T-helper 2 cell (primary cell): ENCODE measurements around the gene RAP1GAP2.

Experiments used
- DNase-seq, 5 experiments: peaks; one replicate each; pipeline versions ENCODE4 v3.0.0 to v3.0.0-alpha.2; 2012 to 2022

Gene RAP1GAP2

DNA sequence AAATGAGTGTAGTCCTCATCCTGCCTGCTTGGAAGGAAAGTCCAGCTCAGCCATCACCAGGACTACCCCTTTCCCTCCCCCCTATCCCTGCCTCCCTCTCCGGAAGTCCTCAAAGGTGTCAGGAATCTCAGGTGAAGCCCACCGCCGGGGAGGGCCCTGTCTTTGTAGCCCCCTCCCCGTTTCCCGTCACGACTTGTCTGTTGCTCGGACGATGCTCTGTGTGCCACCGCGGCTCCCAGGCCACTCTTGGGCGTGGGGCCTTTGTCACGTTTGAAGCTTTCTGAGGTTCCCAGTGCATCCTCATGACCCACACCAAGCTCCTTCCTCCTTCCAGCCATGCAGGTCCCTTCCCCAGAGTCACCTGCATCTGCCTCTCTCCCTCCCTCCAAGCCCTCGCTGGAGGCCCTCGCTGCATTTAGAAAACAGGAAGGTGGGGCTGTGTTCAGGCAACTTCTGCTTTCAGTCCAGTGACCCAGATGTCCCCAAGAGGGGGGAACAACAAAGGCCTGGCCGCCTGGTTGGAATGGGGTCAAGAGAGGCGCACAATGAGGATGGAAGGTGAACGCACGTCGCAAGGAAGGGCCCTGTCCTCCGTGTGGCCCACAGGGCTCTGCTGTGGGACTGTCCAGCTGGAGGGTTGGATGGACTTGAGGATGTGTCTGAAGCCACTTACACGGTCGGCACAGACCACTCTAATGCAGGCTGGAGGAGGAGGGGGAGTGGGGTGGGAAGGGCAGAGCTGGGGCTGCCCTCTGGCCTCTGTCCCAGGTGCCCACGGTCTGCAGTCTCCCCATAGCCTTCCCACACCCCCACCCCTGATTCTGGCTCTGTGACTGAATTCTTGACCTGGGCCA, 207.3 kb downstream of the RAP1GAP2 start:
- no peak for DNase-seq

DNA sequence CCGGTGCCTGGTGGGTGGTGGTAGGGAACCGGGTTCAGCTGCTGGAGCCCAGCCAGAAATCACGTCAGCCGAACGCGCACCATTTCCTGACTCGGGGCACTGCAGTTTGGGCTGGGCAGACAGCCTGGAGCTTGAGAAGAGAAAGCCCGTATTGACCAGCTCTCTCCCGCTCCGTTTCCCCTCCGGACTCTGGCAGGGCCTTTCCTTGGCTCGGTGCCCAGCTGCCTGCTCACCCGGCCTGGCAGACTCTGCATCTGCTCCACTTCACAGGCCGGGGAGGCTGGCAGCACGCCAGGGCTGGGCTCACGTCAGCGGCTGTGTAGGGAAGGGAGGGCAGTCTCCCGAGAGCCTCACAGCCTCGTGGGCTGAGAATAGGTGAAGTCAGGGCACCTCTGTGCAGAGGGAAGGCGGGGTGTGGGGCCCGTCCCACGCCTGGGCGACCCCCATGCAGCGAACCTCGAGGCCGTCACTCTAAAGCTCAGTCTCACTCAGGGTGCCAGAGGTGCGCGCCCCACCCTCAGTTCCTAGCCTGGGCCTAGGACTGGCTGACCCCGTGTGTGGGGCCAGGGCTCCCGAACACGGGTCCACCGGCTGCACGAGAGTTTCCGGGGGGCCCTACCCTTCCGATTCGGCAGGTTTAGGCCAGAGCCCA, 208.0 kb downstream of the RAP1GAP2 start:
- DNase-seq, result peak in 3 of 5 experiments; percentile 10 to 20 (median 17)

DNA sequence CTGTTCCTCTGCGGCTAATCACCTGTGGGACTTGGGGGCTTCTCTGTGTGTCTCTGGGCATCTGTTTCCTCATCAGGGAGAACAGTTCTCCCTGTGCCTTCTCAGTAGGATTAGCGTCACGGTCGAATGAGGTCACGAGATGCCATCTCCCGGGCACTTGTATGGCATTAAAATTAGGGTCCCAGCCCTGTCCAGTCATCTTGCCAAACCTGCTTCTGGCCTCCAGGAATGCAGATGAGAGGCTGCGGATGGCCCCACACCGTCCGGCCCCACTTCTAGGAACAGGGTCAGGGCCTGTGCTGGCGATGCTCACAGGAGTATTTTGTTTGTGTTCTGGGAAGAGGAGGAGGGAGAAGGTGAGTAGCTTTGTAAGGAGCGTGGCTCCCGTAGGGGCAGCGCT, 208.7 kb downstream of the RAP1GAP2 start:
- no peak for DNase-seq

DNA sequence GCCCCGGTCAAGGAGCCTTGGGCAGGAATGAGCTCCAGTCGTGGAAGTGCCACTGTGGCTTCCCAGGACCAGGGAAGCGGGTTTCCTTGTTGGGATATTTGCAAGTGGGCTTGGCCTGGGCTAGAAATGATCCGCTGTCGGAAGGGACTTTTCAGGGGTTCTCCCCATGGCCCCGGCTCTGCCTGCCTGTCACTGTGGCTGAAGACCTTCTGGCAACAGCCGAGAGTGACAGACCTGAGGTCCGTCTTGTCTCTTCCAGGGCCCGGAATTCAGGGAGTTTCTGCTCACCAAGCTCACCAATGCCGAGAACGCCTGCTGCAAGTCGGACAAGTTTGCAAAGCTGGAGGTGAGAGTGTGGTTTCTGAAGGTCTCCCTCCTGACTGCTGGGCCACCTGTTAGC, 209.5 kb downstream of the RAP1GAP2 start:
- DNase-seq, result no peak

DNA sequence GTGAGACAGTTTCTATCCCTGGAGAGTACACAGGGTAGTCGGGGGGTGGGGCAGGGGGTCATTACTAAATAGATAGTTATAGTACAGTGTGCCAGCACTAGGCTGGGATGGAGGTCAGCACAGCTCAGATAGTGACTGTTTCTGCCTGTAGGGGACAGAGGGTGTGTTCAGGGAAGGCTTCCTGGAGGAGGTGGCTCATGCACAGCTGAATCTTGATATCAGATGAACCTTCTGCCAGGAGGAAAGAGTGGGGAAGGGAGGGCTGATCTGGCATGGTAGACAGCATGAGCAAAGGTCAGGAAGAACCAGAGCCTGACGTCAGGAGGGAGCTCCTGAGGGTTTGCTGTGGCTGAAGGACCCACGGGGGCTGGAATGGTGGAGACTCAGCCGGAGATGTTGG, 210.6 kb downstream of the RAP1GAP2 start:
- no peak for DNase-seq

DNA sequence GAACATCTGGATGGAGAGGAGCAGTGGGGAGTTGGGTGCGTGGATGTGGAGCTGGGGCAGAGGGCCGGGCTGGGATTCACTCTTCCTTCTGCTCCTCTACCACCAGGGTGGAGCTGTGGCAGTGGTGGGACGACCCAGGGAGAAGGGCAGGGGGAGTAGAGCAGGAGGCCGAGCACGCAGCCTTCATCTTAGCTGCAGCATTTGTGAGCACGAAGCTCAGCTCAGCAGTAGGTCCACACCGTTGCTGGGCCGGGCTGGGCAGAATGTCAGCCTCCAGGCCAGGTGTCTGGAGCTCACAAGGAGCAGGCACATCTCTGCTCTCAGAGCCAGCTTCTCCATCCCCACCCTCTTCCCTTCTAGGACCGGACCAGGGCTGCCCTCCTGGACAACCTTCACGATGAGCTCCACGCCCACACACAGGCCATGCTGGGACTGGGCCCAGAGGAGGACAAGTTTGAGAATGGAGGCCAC, 211.4 kb downstream of the RAP1GAP2 start:
- no peak for DNase-seq

DNA sequence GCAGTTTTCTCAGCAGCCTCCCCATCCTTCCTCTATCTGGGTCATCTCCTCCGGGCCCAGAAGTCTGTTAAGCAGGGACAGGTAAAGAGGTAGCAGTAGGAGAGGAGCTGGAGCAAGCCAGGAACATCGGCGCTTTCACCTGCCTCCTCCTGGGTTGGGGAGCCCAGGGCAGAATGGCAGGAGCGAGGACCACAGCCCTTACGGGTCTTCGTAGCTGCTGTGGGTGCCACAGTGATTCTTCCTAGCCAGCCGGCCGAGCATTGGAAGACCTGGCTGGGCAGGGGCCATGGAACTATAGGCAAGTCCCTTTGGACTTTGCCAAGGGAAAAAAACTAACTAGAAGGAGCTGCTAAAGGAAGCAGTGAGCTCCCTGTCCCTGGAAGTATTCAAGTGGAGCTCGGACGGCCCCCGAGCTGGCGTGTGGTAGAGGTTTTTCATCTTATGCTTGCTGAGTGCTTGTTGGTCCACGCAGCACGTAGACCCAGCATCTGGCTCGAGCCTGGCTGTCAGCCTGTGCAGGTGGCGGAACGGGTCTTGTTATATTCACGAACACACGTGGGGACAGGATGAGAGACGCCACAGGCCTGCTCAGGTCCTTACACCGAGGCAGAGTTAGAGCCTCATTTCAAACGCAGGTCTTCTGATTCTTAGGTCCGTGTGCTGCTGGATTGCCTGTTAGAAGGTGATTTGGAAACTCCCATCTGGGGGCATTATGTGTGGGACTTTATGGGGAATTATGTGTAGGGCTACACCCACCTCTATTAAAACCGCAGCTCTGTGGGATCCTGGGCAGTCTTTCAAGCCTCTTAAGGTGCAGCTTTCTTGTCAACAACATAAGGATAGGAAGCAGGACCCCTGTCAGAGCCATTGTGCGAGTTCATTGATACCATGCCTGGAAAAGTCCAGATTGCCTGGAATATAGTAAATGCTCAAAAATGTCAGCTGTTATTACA, 212.4 kb downstream of the RAP1GAP2 start:
- no peak for DNase-seq

DNA sequence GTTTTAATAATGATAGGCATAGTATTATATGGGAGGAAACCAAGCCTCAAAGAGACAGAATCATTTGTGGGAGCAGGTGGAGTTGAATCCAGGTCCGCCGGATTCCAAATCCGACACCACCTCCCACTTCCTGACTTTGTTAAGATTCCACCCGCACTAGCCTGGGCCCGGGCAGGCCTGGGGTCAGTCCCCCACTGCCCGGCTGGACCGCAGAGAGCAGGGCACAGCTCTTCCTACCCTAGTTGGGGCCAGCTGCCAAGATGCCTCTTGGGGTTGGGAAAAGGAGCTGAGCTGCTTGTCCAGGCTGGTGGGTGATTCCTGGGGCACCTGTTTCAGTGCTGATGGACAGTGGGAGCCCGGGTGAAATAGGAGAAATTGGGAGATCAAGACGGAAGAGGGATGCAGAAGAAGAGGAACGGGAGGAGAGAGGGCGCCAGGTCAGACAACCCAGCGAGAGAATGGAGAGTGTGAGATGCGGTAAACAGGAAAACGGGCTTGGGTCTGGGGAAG, 213.2 kb downstream of the RAP1GAP2 start:
- DNase-seq, result no peak

DNA sequence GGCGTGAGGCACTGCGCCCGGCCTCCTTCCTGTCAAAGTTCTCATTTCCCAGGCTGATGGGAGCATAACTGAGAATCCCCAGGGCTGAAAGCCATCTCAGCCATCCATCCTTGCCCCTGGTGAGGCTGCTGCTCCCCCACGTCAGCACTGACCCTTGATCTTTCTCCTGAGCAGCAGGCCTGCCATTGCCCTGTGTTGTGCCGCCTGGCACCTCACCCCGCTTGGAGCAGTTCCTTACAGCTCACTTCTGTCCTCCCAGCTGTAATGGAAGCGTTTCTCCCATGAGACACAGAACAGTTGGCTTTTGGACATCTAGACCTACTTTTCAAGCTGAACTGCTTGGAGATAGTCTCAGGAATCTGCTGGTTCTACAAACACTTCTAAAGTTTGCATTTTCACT, 215.7 kb downstream of the RAP1GAP2 start:
- DNase-seq, result no peak

DNA sequence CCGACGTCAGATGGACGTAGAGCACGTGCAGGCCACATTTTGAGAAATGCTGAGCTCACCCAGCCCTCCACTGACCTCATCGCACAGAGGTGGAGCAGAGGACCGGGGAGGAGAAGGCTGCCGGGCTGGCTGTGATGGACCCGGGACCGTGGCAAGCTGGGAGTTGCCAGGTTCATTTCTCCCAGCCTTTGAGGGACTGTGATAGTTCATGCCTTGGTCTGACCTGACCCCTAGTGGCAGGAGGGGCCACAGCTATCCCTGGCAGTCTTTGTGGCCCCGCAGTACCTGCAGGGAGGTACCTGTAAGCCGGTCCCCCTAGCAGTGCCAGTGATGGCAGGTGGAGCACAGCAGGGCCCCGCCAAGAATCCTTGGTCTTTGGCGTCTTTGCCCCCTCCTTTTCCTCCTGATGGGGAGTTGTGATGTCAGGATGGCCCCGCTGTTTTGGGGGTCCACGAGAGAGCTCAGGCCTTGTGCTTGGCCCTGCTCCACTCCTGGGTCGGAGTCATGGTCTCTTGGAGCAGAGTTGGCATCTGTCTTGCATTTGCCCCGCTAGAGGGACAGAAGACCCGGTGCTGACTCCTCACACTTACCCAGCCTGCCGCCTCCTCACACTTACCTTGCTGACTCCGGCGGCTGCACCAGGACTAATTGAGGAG, 216.8 kb downstream of the RAP1GAP2 start:
- peak in 4 of 5 experiments; percentile 6 to 34 (median 17) for DNase-seq

DNA sequence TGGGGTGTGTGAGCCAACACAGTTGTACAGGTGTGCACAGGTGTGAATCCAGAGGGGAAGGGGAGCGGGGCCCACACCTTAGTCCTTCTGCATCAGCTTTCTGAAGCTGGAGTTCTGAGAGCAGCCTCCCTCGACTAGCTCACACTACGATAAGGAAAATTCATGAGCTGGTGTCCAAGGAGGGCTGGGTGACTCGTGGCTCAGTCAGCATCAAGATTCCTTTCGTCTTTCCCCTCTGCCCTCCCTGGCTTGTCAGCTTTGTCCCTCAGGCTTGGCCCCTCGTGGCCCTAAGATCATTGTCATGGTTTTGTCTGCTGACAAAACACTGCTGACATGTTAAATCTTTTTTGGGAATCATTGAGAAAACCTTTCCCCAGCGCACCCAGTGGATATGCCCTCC, 219.7 kb downstream of the RAP1GAP2 start:
- DNase-seq, result no peak

DNA sequence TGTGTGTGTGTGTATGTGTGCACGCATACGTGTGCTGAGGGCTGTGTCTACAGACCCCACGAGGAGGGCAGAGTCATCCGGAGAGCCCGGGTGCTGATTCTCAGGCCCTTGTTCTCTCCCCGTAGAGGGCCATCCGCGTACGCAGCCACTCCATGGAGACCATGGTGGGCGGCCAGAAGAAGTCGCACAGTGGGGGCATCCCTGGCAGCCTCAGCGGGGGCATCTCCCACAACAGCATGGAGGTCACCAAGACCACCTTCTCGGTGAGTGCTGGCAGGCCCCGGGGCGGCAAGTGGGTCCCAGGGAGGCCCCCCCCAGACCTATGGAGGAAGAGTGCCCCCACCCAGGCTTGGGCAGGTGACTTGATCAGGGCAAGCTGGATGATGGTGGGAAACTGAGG, 221.7 kb downstream of the RAP1GAP2 start:
- no peak for DNase-seq

DNA sequence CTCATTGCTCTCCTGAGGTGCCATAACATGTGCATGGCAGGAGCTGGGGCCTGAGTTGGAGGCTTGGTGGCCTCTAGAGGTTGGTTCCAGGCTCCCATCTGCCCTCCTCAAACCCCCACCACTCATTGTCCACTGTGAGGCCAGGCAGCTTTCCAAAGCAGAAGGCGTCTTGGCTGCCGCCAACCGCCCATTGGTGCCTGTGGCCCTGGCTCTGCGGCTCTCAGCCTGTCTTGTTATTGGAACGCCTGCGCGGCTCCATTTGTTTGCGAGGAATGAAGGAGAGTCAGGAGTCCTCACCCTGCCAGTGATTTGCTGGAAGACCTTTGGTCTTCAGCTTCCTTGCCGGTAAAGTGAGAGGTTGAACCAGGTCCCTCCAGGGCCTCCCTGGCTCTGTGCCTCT, 223.5 kb downstream of the RAP1GAP2 start:
- DNase-seq, result no peak

DNA sequence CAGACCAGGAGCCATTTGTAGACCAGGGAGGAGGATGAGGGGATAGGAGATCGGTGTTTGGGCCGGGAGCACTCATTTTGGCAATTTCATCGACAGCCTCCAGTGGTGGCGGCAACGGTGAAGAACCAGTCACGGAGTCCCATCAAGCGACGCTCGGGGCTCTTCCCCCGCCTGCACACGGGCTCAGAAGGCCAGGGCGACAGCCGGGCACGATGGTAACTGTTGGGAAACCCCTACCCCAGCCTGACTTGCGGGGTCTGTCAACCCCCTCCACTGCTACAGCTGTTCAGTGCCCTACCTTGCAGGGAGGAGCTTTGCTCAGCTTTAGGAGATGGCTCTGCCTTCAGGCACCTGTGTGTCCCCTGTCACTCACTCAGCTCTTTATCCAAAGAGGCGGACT, 224.1 kb downstream of the RAP1GAP2 start:
- no peak for DNase-seq

DNA sequence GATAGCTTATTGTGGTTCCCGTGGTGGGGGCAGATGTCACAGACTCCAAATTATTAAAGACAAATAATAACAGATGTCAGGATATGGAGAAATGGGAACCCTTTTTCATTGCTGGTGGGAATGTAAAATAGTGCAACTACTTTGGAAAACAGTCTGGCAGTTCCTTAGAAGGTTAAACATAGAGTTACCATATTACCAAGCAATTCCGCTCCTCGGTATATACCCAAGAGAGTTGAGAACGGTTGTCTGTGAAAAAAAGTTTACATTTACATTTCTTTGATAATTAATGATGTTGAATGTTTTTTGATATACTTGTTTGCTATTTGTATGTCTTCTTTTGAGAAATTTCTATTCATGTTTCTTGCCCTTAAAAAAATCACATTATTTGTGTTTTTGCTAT, 226.0 kb downstream of the RAP1GAP2 start:
- DNase-seq, result no peak

DNA sequence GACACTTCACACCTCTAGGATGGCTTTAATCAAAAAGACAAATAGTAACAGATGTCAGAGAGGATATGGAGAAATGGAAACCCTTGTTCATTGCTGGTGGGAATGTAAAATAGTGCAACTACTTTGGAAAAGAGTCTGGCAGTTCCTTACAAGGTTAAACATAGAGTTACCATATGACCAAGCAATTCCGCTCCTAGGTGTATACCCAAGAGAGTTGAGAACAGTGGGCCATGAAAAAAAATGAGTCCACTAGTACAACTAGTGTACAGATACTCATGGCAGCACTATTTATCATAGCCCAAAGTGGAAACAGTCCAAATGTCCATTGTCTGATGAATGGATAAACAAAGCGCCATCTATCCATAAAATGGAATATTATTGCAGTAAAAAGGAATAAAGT, 228.1 kb downstream of the RAP1GAP2 start:
- DNase-seq, result no peak

DNA sequence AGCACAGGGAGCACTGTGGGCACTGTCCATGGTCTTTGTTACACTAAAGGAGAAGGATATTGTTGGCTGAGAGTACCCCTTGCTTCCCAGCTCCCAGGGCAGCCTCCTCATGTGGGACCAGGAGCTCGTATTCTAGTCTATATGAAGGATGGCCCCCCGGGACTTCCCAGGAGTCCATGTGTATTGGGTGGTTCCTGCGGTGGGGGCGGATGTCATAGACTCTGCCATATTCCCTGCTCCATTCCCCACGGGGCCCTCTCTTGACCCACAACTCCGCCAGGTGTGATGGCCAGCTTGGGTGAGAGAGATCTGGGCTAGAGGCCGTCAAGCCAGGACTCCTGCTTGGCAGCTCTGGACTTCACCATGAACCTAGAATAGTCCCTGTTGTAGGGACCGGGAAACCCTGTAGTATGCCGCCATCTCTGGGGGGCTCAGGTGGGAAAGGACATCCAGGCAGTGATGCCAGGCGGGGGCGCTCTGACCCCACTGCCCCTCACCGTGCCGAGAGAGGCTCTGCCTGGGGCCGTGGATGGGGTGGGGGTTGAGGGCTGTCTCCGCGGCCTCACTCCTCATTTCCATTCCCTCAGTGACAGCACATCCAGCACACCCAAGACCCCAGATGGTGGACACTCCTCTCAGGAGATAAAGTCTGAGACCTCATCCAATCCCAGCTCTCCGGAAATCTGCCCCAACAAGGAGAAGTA, 229.3 kb downstream of the RAP1GAP2 start:
- no peak for DNase-seq

DNA sequence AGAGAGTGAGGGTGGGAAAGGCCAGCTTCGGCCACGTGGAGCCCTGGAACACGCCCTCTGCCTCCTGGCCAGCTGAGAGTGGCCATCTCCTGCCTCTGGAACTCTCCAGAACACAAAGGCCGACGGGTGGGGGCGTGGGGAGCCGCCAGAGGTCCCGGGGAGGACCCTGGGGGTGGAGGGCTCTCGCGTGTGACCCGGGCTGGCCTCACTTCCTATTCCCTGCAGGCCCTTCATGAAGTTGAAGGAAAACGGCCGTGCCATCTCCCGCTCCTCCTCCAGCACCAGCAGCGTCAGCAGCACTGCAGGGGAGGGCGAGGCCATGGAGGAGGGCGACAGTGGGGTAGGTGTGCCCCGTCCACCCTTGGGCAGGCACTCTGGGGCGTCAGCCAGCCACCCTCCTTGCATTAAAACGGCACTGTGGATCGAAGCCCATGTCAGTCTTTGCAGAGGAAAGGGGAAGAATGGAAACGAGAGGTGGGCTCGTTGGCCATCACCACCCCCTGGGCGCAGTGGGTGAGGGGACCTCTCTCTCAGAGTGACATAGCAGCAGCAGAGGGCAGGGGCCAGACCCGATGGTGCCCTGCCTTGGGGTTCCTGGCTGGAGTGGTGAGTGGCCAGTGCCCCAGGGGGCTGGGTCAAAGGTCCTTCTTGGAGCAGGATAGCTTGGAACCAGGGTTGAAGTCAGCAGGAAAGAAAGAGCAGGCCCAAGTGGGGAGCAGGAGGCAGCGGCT, 230.1 kb downstream of the RAP1GAP2 start:
- no peak for DNase-seq

DNA sequence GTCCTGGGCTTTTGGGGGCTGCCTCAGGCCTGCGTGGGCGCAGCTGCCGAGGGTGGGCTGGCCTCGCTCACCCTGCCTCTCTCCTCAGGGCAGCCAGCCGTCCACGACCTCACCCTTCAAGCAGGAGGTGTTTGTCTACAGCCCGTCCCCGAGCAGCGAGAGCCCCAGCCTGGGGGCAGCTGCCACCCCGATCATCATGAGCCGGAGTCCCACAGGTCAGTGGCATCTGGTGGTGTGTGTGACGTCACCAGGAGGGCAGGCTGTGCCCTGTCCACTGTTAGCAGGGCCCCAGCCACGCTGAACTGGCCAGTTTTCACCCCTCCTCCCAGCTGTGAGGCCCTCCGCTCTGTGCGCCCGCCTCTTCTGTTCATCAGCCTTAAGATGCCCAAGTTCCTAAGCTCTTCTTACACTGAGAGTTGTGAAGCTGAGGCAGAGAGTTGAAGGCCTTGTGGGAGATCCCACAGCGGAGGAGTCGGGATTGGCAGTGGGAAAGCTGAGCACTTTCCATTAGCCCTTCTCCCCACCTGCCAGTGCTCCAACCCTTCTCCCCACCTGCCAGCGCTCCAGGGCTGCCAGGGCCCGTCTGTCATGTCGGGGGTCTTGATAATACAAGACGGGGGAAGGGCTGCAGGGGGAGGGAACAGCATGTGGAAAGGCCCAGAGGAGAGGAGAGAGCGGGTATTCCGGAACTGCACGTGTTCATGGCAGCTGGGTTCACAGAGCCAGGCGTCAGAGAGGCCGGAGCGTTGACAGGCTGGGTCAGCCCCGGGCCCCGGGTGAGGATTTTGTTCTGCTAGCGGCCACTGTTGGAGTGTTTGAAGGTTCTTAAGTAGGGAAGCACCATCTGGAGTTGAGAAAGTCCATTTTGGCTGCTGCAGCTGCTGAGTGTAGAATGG, 230.9 kb downstream of the RAP1GAP2 start:
- DNase-seq, result no peak
